Heart right ventricle (tissue), 16 donors: ENCODE results near the gene USP44. TPM values are rescaled to one million over a fixed set of nuclear protein-coding genes. Genes with fewer than 3 reads are reported as not detected.

Experiments
- ATAC-seq, 8 donors: fragments of 200-7000 bp; cut with Tn5 transposase; one replicate each; pipeline ENCODE4 v1.9.1; 2020; ENCODE audit warnings: mild to moderate bottlenecking in 8 of 8, moderate library complexity in 8 of 8, moderate number of reproducible peaks in 1 of 8
- DNase-seq, 2 donors: peaks; one replicate each; pipeline ENCODE4 v3.0.0-alpha.2; 2020
- H3K27ac ChIP-seq, 10 donors: fragments of 200-600 bp; sonication (generic) in 2 of 10; one replicate each; pipeline versions ENCODE4 v1.5.0 to v1.8.0; 2020 to 2022; ENCODE audit warnings: mild to moderate bottlenecking in 3 of 10
- H3K27me3 ChIP-seq, 7 donors: fragments of 200-600 bp; one replicate each; pipeline ENCODE4 v1.8.0; 2021 to 2022; ENCODE audit warnings: mild to moderate bottlenecking in 2 of 7
- H3K36me3 ChIP-seq, 9 donors: fragments of 200-600 bp; sonication (generic) in 1 of 9; one replicate each; pipeline versions ENCODE4 v1.5.0 to v1.8.0; 2020 to 2022; ENCODE audit warnings: mild to moderate bottlenecking in 2 of 9
- H3K4me1 ChIP-seq, 9 donors: fragments of 200-600 bp; sonication (generic) in 1 of 9; one replicate each; pipeline versions ENCODE4 v1.5.0 to v1.8.0; 2020 to 2022; ENCODE audit warnings: mild to moderate bottlenecking in 4 of 9
- H3K4me3 ChIP-seq, 10 donors: fragments of 200-600 bp; sonication (generic) in 2 of 10; one replicate each; pipeline versions ENCODE4 v1.5.0 to v1.8.0; 2020 to 2022; ENCODE audit warnings: mild to moderate bottlenecking in 7 of 10, moderate library complexity in 2 of 10
- H3K9me3 ChIP-seq, 11 donors: fragments of 200-600 bp in 10 of 11; sonication (generic) in 2 of 11; one replicate each; pipeline versions ENCODE4 v1.5.0 to v1.8.0; 2013 to 2022; ENCODE audit warnings: mild to moderate bottlenecking in 2 of 11, control low read depth in 1 of 11, moderate library complexity in 1 of 11
- WGBS, 2 donors: extraction: QIAGEN DNeasy Blood & Tissue Kit; methylation state at CpG; one replicate each; pipeline ENCODE4 v1.1.7; 2013; ENCODE audit warnings: inconsistent platforms in 1 of 2; 5-methylcytosine and 5-hydroxymethylcytosine counted together
- intact Hi-C, 10 donors: fragments of 100-400 bp; cut with DNase I; formaldehyde crosslinking; loops; one replicate each; pipeline versions ENCODE4 v1.11.1 to v1.14.2; 2022
- polyA plus RNA-seq, 2 donors: library from polyadenylated mRNA; stranded (reverse); fragments of 200-250 nt; gene quantifications; one replicate each; pipeline ENCODE4 v1.2.3, GENCODE V29; 2013
- total RNA-seq, 10 donors: library from RNA; stranded (reverse); fragmentation: NEBNext Ultra II Directional in 3 of 10; extraction: Animal tissue kit (Norgen Biotek cat#: 25700) in 3 of 10; gene quantifications; one replicate each; pipeline versions ENCODE4 v1.2.1 to v1.2.4, GENCODE V29; 2021 to 2023
- TF ChIP-seq, protein P1 (sequence below), 9 donors: fragments of 200-600 bp; sonication (generic) in 2 of 9; IDR thresholded peaks; one replicate each; pipeline versions ENCODE4 v1.5.0 to v1.8.0; 2021 to 2022; ENCODE audit warnings: antibody characterized with exemption in 9 of 9, mild to moderate bottlenecking in 5 of 9, moderate library complexity in 1 of 9
- donor health status: Arrhythmogenic right ventricular cardiomyopathy.
- donor health status: ischemic (EF 13 %, LVEDD 7.1; RV severe dilation, severe dysfunction).
- donor health status: healthy with polysubstance abuse.
- donor health status: DM: no; HTN: yes; CAD: no.
- donor health status: DM: no; HTN: no; CAD: no.
- donor health status: ischemic (EF 25% LVEDD 6.9; RV normal size, moderate dysfunction).
- donor health status: ischemic (EF 25% LVEDD 5.7; RV mildly dilated, moderate dysfunction).
- donor health status: healthy.
- donor health status: DM: yes; HTN: yes; CAD: no.
- donor health status: Ischemic cardiomyopathy.
- donor health status: ischemic (EF 35%, LVEDD 5.7; RV mildly dilated, moderate dysfunction).
- donor health status: nonischemic (EF 11% LVEDD 7.7; RV severe dilation, severe dysfunction).
- donor health status: DM: yes; HTN: yes; CAD: no.
- donor health status: PGD.
- donor health status: ischemic (EF 29% LVEDD 5.4; RV normal size, mild dysfunction).
- donor health status: nonischemic (EF 23%, LVEDD 6.1; RV moderate dilation, normal function).

The USP44 gene
- total and polyA plus RNA-seq, 12 donors = 0.06 to 0.89 (median 0.31) TPM; not detected in 1

GRCh38 chr12:95538006-95538405 lies 13.3 kb downstream of the USP44 start:
- no peak overlapping the region for H3K4me3 ChIP-seq
- intact Hi-C loops = loop anchor here in 5 of 10 donors (10.0 kb wide), 3 partner anchors 183 to 323 kb away; partner anchors contain the start of genes FGD6 (in 1 of the 5) and VEZT (in 1 of the 5)
- H3K9me3 ChIP-seq = no peaks in the 10 kb centered on the region
- no peak overlapping the region for H3K27ac ChIP-seq
- TF ChIP-seq, protein P1, sequence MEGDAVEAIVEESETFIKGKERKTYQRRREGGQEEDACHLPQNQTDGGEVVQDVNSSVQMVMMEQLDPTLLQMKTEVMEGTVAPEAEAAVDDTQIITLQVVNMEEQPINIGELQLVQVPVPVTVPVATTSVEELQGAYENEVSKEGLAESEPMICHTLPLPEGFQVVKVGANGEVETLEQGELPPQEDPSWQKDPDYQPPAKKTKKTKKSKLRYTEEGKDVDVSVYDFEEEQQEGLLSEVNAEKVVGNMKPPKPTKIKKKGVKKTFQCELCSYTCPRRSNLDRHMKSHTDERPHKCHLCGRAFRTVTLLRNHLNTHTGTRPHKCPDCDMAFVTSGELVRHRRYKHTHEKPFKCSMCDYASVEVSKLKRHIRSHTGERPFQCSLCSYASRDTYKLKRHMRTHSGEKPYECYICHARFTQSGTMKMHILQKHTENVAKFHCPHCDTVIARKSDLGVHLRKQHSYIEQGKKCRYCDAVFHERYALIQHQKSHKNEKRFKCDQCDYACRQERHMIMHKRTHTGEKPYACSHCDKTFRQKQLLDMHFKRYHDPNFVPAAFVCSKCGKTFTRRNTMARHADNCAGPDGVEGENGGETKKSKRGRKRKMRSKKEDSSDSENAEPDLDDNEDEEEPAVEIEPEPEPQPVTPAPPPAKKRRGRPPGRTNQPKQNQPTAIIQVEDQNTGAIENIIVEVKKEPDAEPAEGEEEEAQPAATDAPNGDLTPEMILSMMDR (IDR thresholded peaks at IDR 0.05) = no peak
- no peaks in the 10 kb centered on the region for H3K27me3 ChIP-seq
- no peak for ATAC-seq
- 80 to 83% methylated on average over 4 of the region's 4 CpGs for WGBS, 2 donors
- no peaks in the 10 kb centered on the region for H3K4me1 ChIP-seq
- H3K36me3 ChIP-seq = no peaks in the 10 kb centered on the region
- no peak for DNase-seq

DNA sequence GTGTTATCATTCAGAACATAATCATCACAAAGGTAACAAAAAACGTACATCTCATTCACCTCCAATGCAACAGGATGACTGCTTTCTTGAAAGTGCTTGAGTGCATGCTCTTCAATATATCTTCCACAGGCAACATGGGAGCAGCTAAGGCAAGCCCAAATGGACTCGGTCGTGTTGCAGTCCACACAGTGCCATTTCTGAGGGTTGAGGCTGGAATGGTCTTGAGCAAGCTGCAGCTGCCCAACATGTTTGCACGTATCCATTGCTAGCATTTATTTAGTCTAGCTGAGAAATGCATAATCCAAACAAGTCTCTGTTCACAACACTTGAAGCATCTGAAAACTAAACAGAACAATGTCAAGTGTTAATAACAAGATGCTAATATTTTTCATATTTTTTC lies 17.3 kb downstream of the USP44 start:
- intact Hi-C loops = loop anchor here (1.0 to 10.0 kb wide), 8 partner anchors 179 to 417 kb away; partner anchors contain the start of genes FGD6 (in 1 of the 10) and VEZT (in 1 of the 10)
- no peaks in the 10 kb centered on the region for H3K36me3 ChIP-seq
- H3K9me3 ChIP-seq = no peaks in the 10 kb centered on the region
- no peak overlapping the region for H3K4me3 ChIP-seq
- TF ChIP-seq, protein P1 (IDR thresholded peaks at IDR 0.05) = no peak
- no peaks in the 10 kb centered on the region for H3K4me1 ChIP-seq
- ATAC-seq (no peak), DNase-seq (no peak)
- H3K27ac ChIP-seq = no peak overlapping the region
- 75% methylated on average over 4 of the region's 4 CpGs for WGBS, 2 donors
- no peaks in the 10 kb centered on the region for H3K27me3 ChIP-seq

DNA sequence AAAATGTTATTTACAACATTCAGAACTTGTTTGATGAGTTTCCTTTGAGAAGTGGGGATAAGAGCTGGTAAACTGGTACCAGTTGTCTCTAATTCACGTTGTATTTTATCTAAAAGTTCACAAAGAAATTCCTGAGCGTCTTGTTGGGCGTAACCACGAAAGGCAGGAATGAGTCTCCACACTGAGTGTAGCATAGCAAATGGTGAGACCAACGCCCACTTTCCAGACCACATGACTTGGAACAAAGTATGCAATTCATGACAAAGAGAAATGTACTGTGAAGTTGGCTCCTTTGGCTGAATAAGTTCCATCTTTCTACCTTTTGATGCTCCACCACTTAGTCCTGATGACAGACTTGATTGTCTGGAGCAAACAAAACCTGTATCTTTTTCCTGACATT lies 18.4 kb downstream of the USP44 start:
- Histone ChIP-seq H3K27ac (no peak overlapping the region), H3K4me1 (no peaks in the 10 kb centered on the region), H3K27me3 (no peaks in the 10 kb centered on the region), H3K9me3 (no peaks in the 10 kb centered on the region), H3K36me3 (no peaks in the 10 kb centered on the region), H3K4me3 (no peak overlapping the region)
- ATAC-seq = no peak
- DNase-seq = no peak
- intact Hi-C loops = loop anchor here (2.0 to 10.0 kb wide), 6 partner anchors 178 to 416 kb away; partner anchors contain the start of genes FGD6 (in 1 of the 10) and VEZT (in 1 of the 10)
- whole genome bisulfite sequencing, 2 donors = 52 to 62% methylated on average over 5 of the region's 5 CpGs
- TF ChIP-seq, protein P1 (IDR thresholded peaks at IDR 0.05) = no peak

DNA sequence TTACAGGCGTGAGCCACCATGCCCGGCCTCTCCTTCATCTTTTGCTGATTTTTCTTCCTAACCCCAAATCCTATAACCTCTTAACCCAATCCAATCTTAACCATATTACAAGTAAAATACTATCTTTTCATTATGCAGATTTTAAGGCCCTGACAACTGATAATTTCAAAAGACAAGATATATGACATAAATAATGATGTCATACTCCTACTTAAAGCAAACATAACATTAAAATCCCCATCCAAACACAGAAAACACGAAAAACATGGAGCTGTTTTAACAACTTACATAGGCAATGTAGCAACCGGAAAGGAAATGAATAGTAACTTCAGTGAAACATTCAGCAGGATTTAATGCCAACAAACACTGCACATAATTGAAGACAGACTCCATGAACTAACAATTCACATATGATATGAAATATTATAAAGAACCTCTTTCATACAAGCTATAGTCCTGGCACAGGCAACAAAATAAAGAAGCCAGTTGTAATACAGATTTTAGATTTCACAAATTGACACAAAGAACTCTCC lies 21.5 kb downstream of the USP44 start:
- Histone ChIP-seq H3K36me3 (no peaks in the 10 kb centered on the region), H3K9me3 (no peaks in the 10 kb centered on the region), H3K4me3 (no peak overlapping the region), H3K4me1 (no peaks in the 10 kb centered on the region), H3K27me3 (no peaks in the 10 kb centered on the region), H3K27ac (no peak overlapping the region)
- TF ChIP-seq, protein P1 (IDR thresholded peaks at IDR 0.05) = no peak
- DNase-seq (no peak), ATAC-seq (no peak)
- intact Hi-C loops = loop anchor here (5.0 to 10.0 kb wide), 5 partner anchors 175 to 412 kb away; partner anchors contain the start of genes FGD6 (in 1 of the 10) and VEZT (in 1 of the 10)
- 94% methylated on average over 4 of the region's 4 CpGs for WGBS, 2 donors
